ENCODE measurements around the gene ABCA2.

Gene ABCA2

GRCh38 chr9:136957901-136958300 lies 70.1 kb downstream of the ABCA2 start:
- no peaks in the 10 kb centered on the region for H3K4me1 ChIP-seq (ENCODE audit: control insufficient read depth in 2 of 2, insufficient read depth in 2 of 2, low read length in 2 of 2)
- no peak overlapping the region for H3K9ac ChIP-seq (ENCODE audit: low read depth in 1 of 2, low read length in 2 of 2)
- H3K27me3 ChIP-seq (ENCODE audit: control insufficient read depth in 2 of 2, insufficient read depth in 2 of 2, low read length in 2 of 2) = no peaks in the 10 kb centered on the region
- no peaks in the 10 kb centered on the region for H3K9me3 ChIP-seq (ENCODE audit: control insufficient read depth in 2 of 2, low read length in 2 of 2)
- H3K4me3 ChIP-seq (ENCODE audit: low read length in 2 of 2) = no peak overlapping the region
- H3K27ac ChIP-seq (ENCODE audit: low read depth in 2 of 2, low read length in 2 of 2) = no peak overlapping the region
- H3K36me3 ChIP-seq (ENCODE audit: control insufficient read depth in 2 of 2, insufficient read depth in 2 of 2, low read length in 2 of 2) = no peaks in the 10 kb centered on the region

GRCh38 chr9:136957461-136957860 lies 70.6 kb downstream of the ABCA2 start:
- Histone ChIP-seq H3K4me3 (ENCODE audit: low read length in 2 of 2) (no peak overlapping the region), H3K9me3 (ENCODE audit: control insufficient read depth in 2 of 2, low read length in 2 of 2) (no peaks in the 10 kb centered on the region), H3K4me1 (ENCODE audit: control insufficient read depth in 2 of 2, insufficient read depth in 2 of 2, low read length in 2 of 2) (no peaks in the 10 kb centered on the region), H3K27ac (ENCODE audit: low read depth in 2 of 2, low read length in 2 of 2) (no peak overlapping the region), H3K9ac (ENCODE audit: low read depth in 1 of 2, low read length in 2 of 2) (no peak overlapping the region), H3K27me3 (ENCODE audit: control insufficient read depth in 2 of 2, insufficient read depth in 2 of 2, low read length in 2 of 2) (no peaks in the 10 kb centered on the region), H3K36me3 (ENCODE audit: control insufficient read depth in 2 of 2, insufficient read depth in 2 of 2, low read length in 2 of 2) (no peaks in the 10 kb centered on the region)

Measured in mucosa of rectum (tissue), 2 donors.